Measurements from ENCODE around the gene HMX1. TPM values are rescaled to one million over a fixed set of nuclear protein-coding genes. Genes with fewer than 3 reads are reported as not detected.

The HMX1 gene
- total RNA-seq, 1 experiment from 2014 or later = not detected

- H3K4me1 ChIP-seq (ENCODE audit: insufficient read depth, low read length) = no peaks in the 10 kb centered on the region
- CTCF ChIA-PET = no interaction called here
These were observed 43.9 kb upstream of the HMX1 start for GRCh38 chr4:8915201-8916200.

GRCh38 chr4:8914461-8915171 is 43.0 kb upstream of the HMX1 start:
- ATAC-seq (no peak), DNase-seq (no peak)
- no peaks in the 10 kb centered on the region for H3K9me3 ChIP-seq (ENCODE audit: low read length)
- no peaks in the 10 kb centered on the region for H3K4me1 ChIP-seq (ENCODE audit: insufficient read depth, low read length)
- no peaks in the 10 kb centered on the region for H4K20me1 ChIP-seq (ENCODE audit: low read length)
- no peaks in the 10 kb centered on the region for H3F3A ChIP-seq (ENCODE audit: low read length, unreplicated experiment)
- intact Hi-C loops (cut with micrococcal nuclease) = no loop called here
- no peak overlapping the region for H3K9ac ChIP-seq (ENCODE audit: low read length)
- H3K79me2 ChIP-seq (ENCODE audit: low read length) = no peaks in the 10 kb centered on the region
- no peaks in the 10 kb centered on the region for H3K36me3 ChIP-seq (ENCODE audit: low read depth, low read length)
- H3K27me3 ChIP-seq (ENCODE audit: low read length) = no peaks in the 10 kb centered on the region; the same call in 1 of the 2 replicates
- CTCF ChIA-PET = no interaction called here
- H3K27ac ChIP-seq (ENCODE audit: low read length) = no peak overlapping the region
- H2AFZ ChIP-seq (ENCODE audit: low read length) = no peak overlapping the region
- POLR2A ChIA-PET (ENCODE audit: unreplicated experiment) = no interaction called here
- H3K4me3 ChIP-seq (ENCODE audit: low read length) = no peak overlapping the region
- BruUV-seq (replicated peaks) = no TSS peak
- TF ChIP-seq EZH2 (IDR thresholded peaks at IDR 0.05; ENCODE audit: low read length, unreplicated experiment) = no peak
- TF ChIP-seq EZH2phosphoT487 (IDR thresholded peaks at IDR 0.05; ENCODE audit: borderline replicate concordance, low read length) = no peak
- TF ChIP-seq CTCF (conservative IDR thresholded peaks at IDR 0.05; ENCODE audit: low read depth, low read length) = no peak
- no peaks in the 10 kb centered on the region for H3K9me2 ChIP-seq (replicated peaks; ENCODE audit: low read length)
- H3K4me2 ChIP-seq (ENCODE audit: low read length) = no peak overlapping the region

More at GRCh38 chr4:8915201-8916200, 43.9 kb upstream of the HMX1 start:
- Histone ChIP-seq H3K27me3 (ENCODE audit: low read length) (no peaks in the 10 kb centered on the region; the same call in 1 of the 2 replicates), H3K27ac (ENCODE audit: low read length) (no peak overlapping the region), H3F3A (ENCODE audit: low read length, unreplicated experiment) (no peaks in the 10 kb centered on the region), H3K36me3 (ENCODE audit: low read depth, low read length) (no peaks in the 10 kb centered on the region), H3K9ac (ENCODE audit: low read length) (no peak overlapping the region), H3K9me2 (replicated peaks; ENCODE audit: low read length) (no peaks in the 10 kb centered on the region), H3K4me3 (ENCODE audit: low read length) (no peak overlapping the region), H3K4me2 (ENCODE audit: low read length) (no peak overlapping the region), H2AFZ (ENCODE audit: low read length) (no peak overlapping the region), H4K20me1 (ENCODE audit: low read length) (no peaks in the 10 kb centered on the region), H3K9me3 (ENCODE audit: low read length) (no peaks in the 10 kb centered on the region), H3K79me2 (ENCODE audit: low read length) (no peaks in the 10 kb centered on the region)
- BruUV-seq (replicated peaks) = no TSS peak
- POLR2A ChIA-PET (ENCODE audit: unreplicated experiment) = no interaction called here
- intact Hi-C loops (cut with micrococcal nuclease) = no loop called here
- TF ChIP-seq CTCF (conservative IDR thresholded peaks at IDR 0.05; ENCODE audit: low read depth, low read length) (no peak), EZH2 (IDR thresholded peaks at IDR 0.05; ENCODE audit: low read length, unreplicated experiment) (no peak), EZH2phosphoT487 (IDR thresholded peaks at IDR 0.05; ENCODE audit: borderline replicate concordance, low read length) (no peak)
- no peak for ATAC-seq
- no peak for DNase-seq
